ACC112 (cell line): ENCODE data around the gene PLA2G4F.

Experiments used
- H2AFZ ChIP-seq: fragments of 200-600 bp; sonication (generic); one replicate; pipeline ENCODE4 v1.6.0; 2017; ENCODE audit warnings: antibody characterized with exemption, low read length; ENCODE audit not compliant: unreplicated experiment
- H3K27ac ChIP-seq: fragments of 200-600 bp; sonication (generic); 2 replicates; pipeline ENCODE4 v1.5.1; 2014; ENCODE audit warnings: low read depth, mild to moderate bottlenecking, antibody characterized with exemption, low read length, moderate library complexity
- H3K27me3 ChIP-seq: fragments of 200-600 bp; sonication (generic); 2 replicates; pipeline ENCODE4 v1.6.1; 2014; ENCODE audit warnings: mild to moderate bottlenecking, antibody characterized with exemption, low read length, moderate library complexity, mixed read lengths; ENCODE audit not compliant: insufficient read depth
- H3K36me3 ChIP-seq: fragments of 200-600 bp; sonication (generic); 2 replicates; pipeline ENCODE4 v1.6.1; 2016; ENCODE audit warnings: mild to moderate bottlenecking, antibody characterized with exemption, low read length, moderate library complexity, mixed read lengths; ENCODE audit not compliant: insufficient read depth
- H3K4me1 ChIP-seq: fragments of 200-600 bp; sonication (generic); one replicate; pipeline ENCODE4 v1.6.1; 2016; ENCODE audit warnings: low read length, mixed read lengths; ENCODE audit not compliant: insufficient read depth, unreplicated experiment, control insufficient read depth
- H3K4me3 ChIP-seq: fragments of 200-600 bp; sonication (generic); 2 replicates; pipeline ENCODE4 v1.5.1; 2014; ENCODE audit warnings: mild to moderate bottlenecking, low read depth, low read length
- H3K79me2 ChIP-seq: fragments of 200-600 bp; sonication (generic); one replicate; pipeline ENCODE4 v1.6.0; 2016; ENCODE audit warnings: low read length; ENCODE audit not compliant: control insufficient read depth, unreplicated experiment, insufficient read depth

PLA2G4F gene

GRCh38 chr15:42184736-42185135 lies 28.3 kb upstream of the PLA2G4F start:
- Histone ChIP-seq H3K27me3 (no peaks in the 10 kb centered on the region), H2AFZ (no peak overlapping the region), H3K4me1 (no peaks in the 10 kb centered on the region), H3K36me3 (peaks cover 32% of the 10 kb centered on the region), H3K79me2 (no peaks in the 10 kb centered on the region), H3K27ac (no peak overlapping the region), H3K4me3 (no peak overlapping the region)

GRCh38 chr15:42184296-42184695 lies 27.9 kb upstream of the PLA2G4F start:
- peaks cover 32% of the 10 kb centered on the region for H3K36me3 ChIP-seq
- no peaks in the 10 kb centered on the region for H3K4me1 ChIP-seq
- no peak overlapping the region for H3K27ac ChIP-seq
- no peaks in the 10 kb centered on the region for H3K27me3 ChIP-seq
- H3K4me3 ChIP-seq: no peak overlapping the region
- H2AFZ ChIP-seq: no peak overlapping the region
- H3K79me2 ChIP-seq: no peaks in the 10 kb centered on the region

GRCh38 chr15:42182961-42183360 lies 26.5 kb upstream of the PLA2G4F start:
- H3K36me3 ChIP-seq: peaks cover 26% of the 10 kb centered on the region

GRCh38 chr15:42182328-42182886 lies 26.0 kb upstream of the PLA2G4F start:
- H3K27me3 ChIP-seq: no peaks in the 10 kb centered on the region
- H3K27ac ChIP-seq: no peak overlapping the region
- no peaks in the 10 kb centered on the region for H3K4me1 ChIP-seq
- H3K4me3 ChIP-seq: no peak overlapping the region
- H3K36me3 ChIP-seq: peaks cover 25% of the 10 kb centered on the region; the same call in 1 of the 2 replicates
- H3K79me2 ChIP-seq: no peaks in the 10 kb centered on the region
- no peak overlapping the region for H2AFZ ChIP-seq

More at GRCh38 chr15:42182961-42183360, 26.5 kb upstream of the PLA2G4F start:
- no peaks in the 10 kb centered on the region for H3K4me1 ChIP-seq
- H2AFZ ChIP-seq: no peak overlapping the region
- H3K27me3 ChIP-seq: no peaks in the 10 kb centered on the region
- no peaks in the 10 kb centered on the region for H3K79me2 ChIP-seq
- no peak overlapping the region for H3K27ac ChIP-seq
- no peak overlapping the region for H3K4me3 ChIP-seq

- H3K36me3 ChIP-seq: peaks cover 19% of the 10 kb centered on the region
- H3K79me2 ChIP-seq: no peaks in the 10 kb centered on the region
- no peak overlapping the region for H3K4me3 ChIP-seq
- no peak overlapping the region for H2AFZ ChIP-seq
- H3K4me1 ChIP-seq: no peaks in the 10 kb centered on the region
- no peak overlapping the region for H3K27ac ChIP-seq
- H3K27me3 ChIP-seq: no peaks in the 10 kb centered on the region
These were observed 21.6 kb upstream of the PLA2G4F start for GRCh38 chr15:42178056-42178455.

- Histone ChIP-seq H3K4me1 (peaks cover 6% of the 10 kb centered on the region), H3K4me3 (no peak overlapping the region), H3K27ac (no peak overlapping the region), H3K27me3 (no peaks in the 10 kb centered on the region), H2AFZ (no peak overlapping the region), H3K36me3 (peaks cover 23% of the 10 kb centered on the region), H3K79me2 (no peaks in the 10 kb centered on the region)
These were observed 19.2 kb upstream of the PLA2G4F start for GRCh38 chr15:42175671-42176070.

GRCh38 chr15:42172475-42172874 lies 16.0 kb upstream of the PLA2G4F start:
- Histone ChIP-seq H2AFZ (no peak overlapping the region), H3K27ac (no peak overlapping the region), H3K4me1 (peaks cover 6% of the 10 kb centered on the region), H3K79me2 (no peaks in the 10 kb centered on the region), H3K27me3 (no peaks in the 10 kb centered on the region), H3K4me3 (no peak overlapping the region), H3K36me3 (peaks cover 26% of the 10 kb centered on the region)

GRCh38 chr15:42171795-42172194 lies 15.4 kb upstream of the PLA2G4F start:
- H2AFZ ChIP-seq: no peak overlapping the region
- peaks cover 6% of the 10 kb centered on the region for H3K4me1 ChIP-seq
- H3K4me3 ChIP-seq: no peak overlapping the region
- H3K36me3 ChIP-seq: peaks cover 33% of the 10 kb centered on the region; the same call in 1 of the 2 replicates
- no peaks in the 10 kb centered on the region for H3K79me2 ChIP-seq
- no peaks in the 10 kb centered on the region for H3K27me3 ChIP-seq
- H3K27ac ChIP-seq: no peak overlapping the region

- Histone ChIP-seq H3K36me3 (peaks cover 36% of the 10 kb centered on the region; the same call in 1 of the 2 replicates), H3K4me1 (peaks cover 6% of the 10 kb centered on the region), H3K27ac (no peak overlapping the region), H3K79me2 (no peaks in the 10 kb centered on the region), H3K27me3 (no peaks in the 10 kb centered on the region), H2AFZ (no peak overlapping the region), H3K4me3 (no peak overlapping the region)
These were observed 14.7 kb upstream of the PLA2G4F start for GRCh38 chr15:42171122-42171521.

- Histone ChIP-seq H3K27ac (no peak overlapping the region), H2AFZ (no peak overlapping the region), H3K36me3 (peaks cover 33% of the 10 kb centered on the region; the same call in 1 of the 2 replicates), H3K4me1 (peaks cover 8% of the 10 kb centered on the region), H3K4me3 (no peak overlapping the region), H3K79me2 (no peaks in the 10 kb centered on the region), H3K27me3 (no peaks in the 10 kb centered on the region)
These were observed 9.9 kb upstream of the PLA2G4F start for GRCh38 chr15:42166225-42166940.

- H3K4me3 ChIP-seq: no peak overlapping the region
- peaks cover 33% of the 10 kb centered on the region; the same call in 1 of the 2 replicates for H3K36me3 ChIP-seq
- H3K4me1 ChIP-seq: peaks cover 6% of the 10 kb centered on the region
- H3K27ac ChIP-seq: no peak overlapping the region
- H3K79me2 ChIP-seq: no peaks in the 10 kb centered on the region
- H3K27me3 ChIP-seq: no peaks in the 10 kb centered on the region
- no peak overlapping the region for H2AFZ ChIP-seq
These were observed 8.7 kb upstream of the PLA2G4F start for GRCh38 chr15:42165106-42165505.
